GM19351 (cell line): ENCODE measurements around the gene DENND2A.
"Not testable (repeated sequence)": the region's sequence is repeated elsewhere in the genome, so short reads cannot be mapped to it uniquely, and the experiment has no call there.

Experiments
- ATAC-seq: cut with Tn5 transposase; IDR thresholded peaks from one replicate; pipeline ENCODE4 v1.9.1; 2021; ENCODE audit warnings: mild to moderate bottlenecking, moderate library complexity; ENCODE audit not compliant: unreplicated experiment

The DENND2A gene

GRCh38 chr7:140650367-140650766 is 9.8 kb upstream of the DENND2A start:
- no peak for ATAC-seq

- ATAC-seq, result no peak
These were observed 9.1 kb upstream of the DENND2A start for GRCh38 chr7:140649556-140650205.

- ATAC-seq, result peak; percentile 94
These were observed 6.5 kb upstream of the DENND2A start for GRCh38 chr7:140646931-140647647.

GRCh38 chr7:140645166-140645900 is 4.7 kb upstream of the DENND2A start:
- ATAC-seq, result no peak

- not testable (repeated sequence) for ATAC-seq
These were observed 4.1 kb upstream of the DENND2A start for GRCh38 chr7:140644761-140645160.

- no peak for ATAC-seq
These were observed 2.8 kb upstream of the DENND2A start for GRCh38 chr7:140643416-140643815.

GRCh38 chr7:140641524-140642195 is 1.0 kb upstream of the DENND2A start:
- ATAC-seq, result no peak

- ATAC-seq, result no peak
These were observed 464 bp downstream of the DENND2A start for GRCh38 chr7:140640060-140640637.

GRCh38 chr7:140639366-140640053 is 1.1 kb downstream of the DENND2A start:
- ATAC-seq, result no peak

GRCh38 chr7:140638173-140638791 is 2.3 kb downstream of the DENND2A start:
- no peak for ATAC-seq

- no peak for ATAC-seq
These were observed 3.2 kb downstream of the DENND2A start for GRCh38 chr7:140637400-140637799.

- ATAC-seq, result no peak
These were observed 4.8 kb downstream of the DENND2A start for GRCh38 chr7:140635816-140636215.

GRCh38 chr7:140635345-140635744 is 5.3 kb downstream of the DENND2A start:
- no peak for ATAC-seq

- no peak for ATAC-seq
These were observed 9.0 kb downstream of the DENND2A start for GRCh38 chr7:140631602-140632001.

- ATAC-seq, result no peak
These were observed 9.6 kb downstream of the DENND2A start for GRCh38 chr7:140631021-140631420.

GRCh38 chr7:140625908-140626868 is 14.4 kb downstream of the DENND2A start:
- no peak for ATAC-seq

GRCh38 chr7:140625192-140625558 is 15.4 kb downstream of the DENND2A start:
- not testable (repeated sequence) for ATAC-seq

GRCh38 chr7:140624392-140625191 is 16.0 kb downstream of the DENND2A start:
- no peak for ATAC-seq
